GM12878 (cell line): Measurements from ENCODE around the gene MICALL1. TPM values are rescaled to one million over a fixed set of nuclear protein-coding genes. Genes with fewer than 3 reads are reported as not detected.

Experiments used
- ATAC-seq: fragments of 200-7000 bp; cut with Tn5 transposase; 3 replicates; pipeline ENCODE4 v1.9.1; 2020; ENCODE audit warnings: mild to moderate bottlenecking, moderate library complexity
- BruUV-seq: library from RNA; stranded (reverse); fragments of 400-500 nt; replicated peaks from 2 replicates; lab custom pipeline; 2021; lab: Mats Ljungman, UMichigan
- CTCF ChIA-PET: fragments of 300-600 bp; sonication (Branson Sonifier 250); formaldehyde crosslinking; extraction: SDS; loops from one replicate; lab custom pipeline; 2021; ENCODE audit warnings: inconsistent platforms; lab: Yijun Ruan, JAX
- POLR2A ChIA-PET: fragments of 350-600 bp; formaldehyde crosslinking; extraction: SDS; loops from one replicate; lab custom pipeline; 2021; ENCODE audit warnings: inconsistent platforms; lab: Charles Lee
- RAD21 ChIA-PET: fragments of 300-600 bp; sonication (Branson Sonifier 250); formaldehyde crosslinking; loops from one replicate; lab custom pipeline; 2023; ENCODE audit warnings: antibody characterized with exemption; ENCODE audit not compliant: unreplicated experiment; lab: Charles Lee
- SMC1A ChIA-PET: fragments of 300-600 bp; sonication (Branson Sonifier 250); formaldehyde crosslinking; loops from one replicate; lab custom pipeline; 2023; ENCODE audit not compliant: unreplicated experiment, uncharacterized antibody; lab: Charles Lee
- DNase-seq: peaks from one replicate; pipeline ENCODE4 v3.0.0-alpha.2; 2011; ENCODE audit warnings: low read depth, low spot score
- FAIRE-seq: peaks from 3 replicates; lab custom pipeline; 2011; peaks lifted over from hg19 to GRCh38; lab: Jason Lieb, UNC
- H2AFZ ChIP-seq: 2 replicates; pipeline ENCODE4 v1.6.0; 2011; ENCODE audit warnings: low read depth, low read length, control low read depth; ENCODE audit not compliant: control insufficient read depth
- H3K27ac ChIP-seq: 2 replicates; pipeline ENCODE4 v1.5.1; 2011; ENCODE audit warnings: control low read depth; ENCODE audit not compliant: control insufficient read depth, insufficient read depth
- H3K27me3 ChIP-seq, 2 experiments: replicated peaks in 1 of 2; 2 replicates each; pipeline versions ENCODE4 v1.6.0 to v1.6.1; 2011; ENCODE audit warnings: low read length in 1 of 2; ENCODE audit not compliant: control insufficient read depth in 2 of 2, insufficient read depth in 2 of 2
- H3K36me3 ChIP-seq, 2 experiments: 2 replicates each; pipeline ENCODE4 v1.5.1; 2011; ENCODE audit warnings: low read length in 1 of 2; ENCODE audit not compliant: control insufficient read depth in 2 of 2, insufficient read depth in 2 of 2
- H3K4me1 ChIP-seq: 2 replicates; pipeline ENCODE4 v1.6.1; 2011; ENCODE audit warnings: mild to moderate bottlenecking, low read length, moderate library complexity, mixed read lengths; ENCODE audit not compliant: control insufficient read depth, insufficient read depth
- H3K4me2 ChIP-seq: 2 replicates; pipeline ENCODE4 v1.6.0; 2011; ENCODE audit warnings: control low read depth; ENCODE audit not compliant: control insufficient read depth, insufficient read depth
- H3K4me3 ChIP-seq: fragments of 200-600 bp; sonication (generic); 2 replicates; pipeline ENCODE4 v1.5.1; 2016
- H3K79me2 ChIP-seq: 2 replicates; pipeline ENCODE4 v1.6.0; 2011; ENCODE audit warnings: low read length; ENCODE audit not compliant: control insufficient read depth, insufficient read depth
- H3K9ac ChIP-seq: 2 replicates; pipeline ENCODE4 v1.8.0; 2011; ENCODE audit warnings: low read length, control low read depth, mixed read lengths; ENCODE audit not compliant: control insufficient read depth, insufficient read depth
- H3K9me3 ChIP-seq: replicated peaks from 3 replicates; pipeline ENCODE4 v1.5.1; 2011; ENCODE audit warnings: mild to moderate bottlenecking, low read length; ENCODE audit not compliant: control insufficient read depth, insufficient read depth
- H4K20me1 ChIP-seq: 2 replicates; pipeline ENCODE4 v1.6.0; 2011; ENCODE audit not compliant: control insufficient read depth, insufficient read depth
- FOXM1 ChIP-seq: IDR thresholded peaks from 2 replicates; pipeline ENCODE4 v1.6.1; 2012; ENCODE audit warnings: low read depth, mild to moderate bottlenecking, inconsistent platforms, low read length, moderate library complexity
- POLR2A ChIP-seq: IDR thresholded peaks from 2 replicates; pipeline ENCODE4 v1.6.1; 2011; ENCODE audit warnings: low read depth, mild to moderate bottlenecking, low read length
- SRF ChIP-seq, 2 experiments: IDR thresholded peaks; 2 replicates each; pipeline ENCODE4 v1.6.1; 2011; ENCODE audit warnings: low read depth in 2 of 2, low read length in 2 of 2, mild to moderate bottlenecking in 1 of 2, moderate library complexity in 1 of 2
- SUZ12 ChIP-seq: fragments of 200-600 bp; sonication (generic); IDR thresholded peaks from one replicate; pipeline ENCODE4 v1.6.1; 2018; ENCODE audit warnings: antibody characterized with exemption, mild to moderate bottlenecking; ENCODE audit not compliant: unreplicated experiment
- ZSCAN29 ChIP-seq: fragments of 450-650 bp; IDR thresholded peaks from 2 replicates; pipeline ENCODE4 v1.6.1; 2017; ENCODE audit warnings: mild to moderate bottlenecking, moderate library complexity
- WGBS: methylation state at CpG from one replicate; pipeline ENCODE4 v1.1.6; 2016; ENCODE audit warnings: low lambda C conversion rate; ENCODE audit not compliant: insufficient replicate concordance, insufficient coverage; ENCODE audit errors: missing lambda C conversion rate; 5-methylcytosine and 5-hydroxymethylcytosine counted together
- in situ Hi-C: fragments of 300-500 bp; cut with MboI; formaldehyde crosslinking; loops from 9 replicates; pipeline ENCODE4 v1.14.3; 2018; ENCODE audit warnings: mixed read lengths
- intact Hi-C: fragments of 100-400 bp; cut with micrococcal nuclease; formaldehyde crosslinking; loops from one replicate; pipeline ENCODE4 v1.14.2; 2022; ENCODE audit not compliant: unreplicated experiment
- polyA plus RNA-seq, 11 experiments: library from polyadenylated mRNA; depleted of rRNA in 4 of 11; unstranded in 6 of 11; stranded (reverse) in 5 of 11; fragments of >200 nt; fragmentation: Nextera tagmentation in 4 of 11; fragmentation: Illumina TruSeq in 1 of 11; extraction: Ambion mirVana in 4 of 11; extraction: Trizol in 1 of 11; gene quantifications; 1 replicate in 1 of 11; 2 replicates in 10 of 11; pipeline versions ENCODE4 v1.2.1 to v1.2.3, GENCODE V29; 2011 to 2016; ENCODE audit warnings: inconsistent platforms in 2 of 11, missing spikeins in 2 of 11, low read depth in 1 of 11
- total RNA-seq, 4 experiments: library from RNA; depleted of rRNA in 3 of 4; stranded (reverse); fragments of >200 nt in 3 of 4; fragmentation: Illumina TruSeq in 1 of 4; extraction: Trizol in 1 of 4; gene quantifications; 2 replicates each; pipeline versions ENCODE4 v1.2.1 to v1.2.3, GENCODE V29; 2013 to 2021

The MICALL1 gene
- total and polyA plus RNA-seq, 10 of the 15 experiments (the other 5 are each of a cell fraction or from before 2014, with no cell fraction given), result 0.72 to 30.7 (median 7.8) TPM

DNA sequence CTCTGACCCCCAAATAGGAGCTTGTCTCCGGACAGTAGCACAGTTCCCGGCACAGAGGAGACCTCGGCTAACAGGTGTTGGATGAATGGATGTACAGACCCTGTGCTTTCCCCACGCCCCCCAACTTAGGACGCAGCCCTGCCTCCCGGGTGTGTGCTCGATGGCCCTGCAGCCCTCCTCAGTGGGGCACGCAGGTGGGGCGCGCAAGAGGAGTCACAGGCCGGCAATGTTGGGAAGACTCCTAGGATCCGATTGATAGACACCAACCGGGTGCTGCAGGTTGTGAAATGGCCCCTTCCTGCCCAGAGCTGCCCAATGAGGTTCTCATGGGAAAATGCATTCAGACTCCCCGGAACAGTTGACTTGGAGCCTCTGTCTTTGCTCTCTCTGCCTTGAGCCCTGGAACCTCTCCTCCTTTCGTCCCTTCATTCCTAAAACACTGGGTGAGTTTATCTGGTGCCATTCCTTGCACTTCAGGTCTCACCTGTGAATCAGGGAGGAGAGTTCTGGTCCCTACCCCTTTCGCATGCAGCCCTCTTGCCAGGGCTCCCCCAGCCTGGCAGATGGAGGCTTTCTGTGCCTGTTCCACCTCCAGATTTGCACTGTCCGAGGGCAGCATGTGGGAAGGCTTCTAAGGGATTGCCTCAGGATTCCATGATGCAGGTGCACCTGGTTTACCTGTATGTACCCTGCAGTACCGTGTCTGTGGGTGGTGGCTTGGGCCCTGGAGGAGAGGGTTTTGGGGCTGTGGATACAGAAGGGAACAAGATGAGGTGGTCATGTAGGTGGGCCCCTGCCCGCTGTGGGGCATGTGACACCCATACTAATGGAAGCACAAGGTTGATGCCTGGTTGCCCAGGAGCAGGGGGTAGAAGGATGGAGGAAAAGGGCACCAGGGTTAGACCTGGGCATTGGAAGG, 1.2 kb downstream of the MICALL1 start:
- H2AFZ ChIP-seq, result peak overlapping the region; percentile 70
- ATAC-seq (no peak; the same call in 2 of the 3 replicates), FAIRE-seq (no peak), DNase-seq (no peak)
- peak overlapping the region; percentile 85 for H3K4me3 ChIP-seq
- TF ChIP-seq POLR2A, result peak; percentile 30; the same call in 1 of the 2 replicates
- no peak for TF ChIP-seq SUZ12
- SMC1A ChIA-PET, result no interaction called here
- H3K27me3 ChIP-seq, result no peaks in the 10 kb centered on the region
- peak overlapping the region; percentile 94 for H3K4me2 ChIP-seq
- in situ Hi-C loops, result no loop called here
- no peaks in the 10 kb centered on the region for H4K20me1 ChIP-seq
- RAD21 ChIA-PET, result interaction anchor here (1.3 kb wide), 1 partner anchor 58 kb away, joined by 5 read pairs; no protein-coding TSS in a partner anchor
- WGBS, result 57% methylated on average over 19 of the region's 19 CpGs
- no peaks in the 10 kb centered on the region for H3K36me3 ChIP-seq
- POLR2A ChIA-PET, result interaction anchor here (2.8 kb wide), 1 partner anchor 10 kb away, joined by 16 read pairs; no protein-coding TSS in a partner anchor
- no peaks in the 10 kb centered on the region for H3K9me3 ChIP-seq
- intact Hi-C loops, result loop anchor here (2.0 to 5.0 kb wide), 2 partner anchors 28 to 60 kb away; no protein-coding TSS in a partner anchor
- CTCF ChIA-PET, result interaction anchor here (0.8 to 2.3 kb wide), 4 partner anchors 11 to 273 kb away, joined by 3 to 13 read pairs (median 4); no protein-coding TSS in a partner anchor
- BruUV-seq, result TSS peak; percentile 53
- peak overlapping the region; percentile 59; the same call in 1 of the 2 replicates for H3K27ac ChIP-seq
- no peaks in the 10 kb centered on the region for H3K4me1 ChIP-seq
- peak overlapping the region; percentile 63 for H3K9ac ChIP-seq
- H3K79me2 ChIP-seq, result peaks cover 2% of the 10 kb centered on the region; the same call in 1 of the 2 replicates

- CTCF ChIA-PET, result interaction anchor here (1.0 to 2.3 kb wide), 2 partner anchors 13 to 93 kb away, joined by 3 to 5 read pairs; no protein-coding TSS in a partner anchor
- intact Hi-C loops, result loop anchor here (5.0 kb wide), 1 partner anchor 58 kb away; no protein-coding TSS in a partner anchor
- no TSS peak for BruUV-seq
Measured at GRCh38 chr22:37909766-37910165, 3.7 kb downstream of the MICALL1 start.

More at GRCh38 chr22:37909766-37910165, 3.7 kb downstream of the MICALL1 start:
- no peak for TF ChIP-seq ZSCAN29
- no peak for TF ChIP-seq FOXM1
- TF ChIP-seq SRF (IDR thresholded peaks at IDR 0.05; ENCODE audit: low read depth in 2 of 2, low read length in 2 of 2), result no peak
- WGBS, result 91% methylated on average over 7 of the region's 7 CpGs
- FAIRE-seq, result no peak
- DNase-seq, result no peak
- Histone ChIP-seq H3K4me1 (no peaks in the 10 kb centered on the region), H3K4me3 (no peak overlapping the region), H3K4me2 (no peak overlapping the region), H3K36me3 (no peaks in the 10 kb centered on the region), H4K20me1 (no peaks in the 10 kb centered on the region), H2AFZ (no peak overlapping the region), H3K9me3 (no peaks in the 10 kb centered on the region), H3K9ac (no peak overlapping the region), H3K79me2 (peaks cover 2% of the 10 kb centered on the region; the same call in 1 of the 2 replicates), H3K27ac (no peak overlapping the region), H3K27me3 (no peaks in the 10 kb centered on the region)
- POLR2A ChIA-PET, result interaction anchor here (0.6 kb wide), 1 partner anchor 102 kb away, joined by 3 read pairs; the partner anchor contains the start of gene GCAT
- RAD21 ChIA-PET, result no interaction called here
- no peak for ATAC-seq
- in situ Hi-C loops, result no loop called here
- SMC1A ChIA-PET, result no interaction called here
